VCaP (cell line): Measurements from ENCODE around the gene RHOH.

Source experiments
- H3K27ac ChIP-seq: fragments of 450-650 bp; 2 replicates; pipeline ENCODE4 v1.5.1; 2017
- TF ChIP-seq, protein P1 (sequence below): fragments of 450-650 bp; conservative IDR thresholded peaks from 2 replicates; pipeline ENCODE4 v1.5.1; 2017; ENCODE audit warnings: mild to moderate bottlenecking, moderate library complexity

RHOH gene

DNA sequence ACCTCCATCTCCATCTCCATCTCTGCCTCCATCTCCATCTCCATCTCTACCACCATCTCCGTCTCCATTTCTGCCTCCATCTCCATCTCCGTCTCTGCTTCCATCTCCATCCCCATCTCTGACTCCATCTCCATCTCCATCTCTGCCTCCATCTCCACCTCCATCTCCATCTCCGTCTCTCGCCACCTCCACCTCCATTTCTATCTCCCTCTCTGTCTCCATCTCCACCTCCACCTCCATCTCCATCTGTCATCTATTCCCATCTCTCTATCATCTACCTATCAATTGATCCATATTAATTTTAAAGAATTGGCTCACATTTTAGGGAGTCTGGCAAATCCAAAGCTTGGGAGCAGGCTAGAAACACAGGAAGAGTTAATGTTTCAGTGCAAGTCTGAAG lies 98.7 kb downstream of the RHOH start:
- H3K27ac ChIP-seq = no peak overlapping the region

More for the DNA sequence above, 98.7 kb downstream of the RHOH start:
- TF ChIP-seq, protein P1, sequence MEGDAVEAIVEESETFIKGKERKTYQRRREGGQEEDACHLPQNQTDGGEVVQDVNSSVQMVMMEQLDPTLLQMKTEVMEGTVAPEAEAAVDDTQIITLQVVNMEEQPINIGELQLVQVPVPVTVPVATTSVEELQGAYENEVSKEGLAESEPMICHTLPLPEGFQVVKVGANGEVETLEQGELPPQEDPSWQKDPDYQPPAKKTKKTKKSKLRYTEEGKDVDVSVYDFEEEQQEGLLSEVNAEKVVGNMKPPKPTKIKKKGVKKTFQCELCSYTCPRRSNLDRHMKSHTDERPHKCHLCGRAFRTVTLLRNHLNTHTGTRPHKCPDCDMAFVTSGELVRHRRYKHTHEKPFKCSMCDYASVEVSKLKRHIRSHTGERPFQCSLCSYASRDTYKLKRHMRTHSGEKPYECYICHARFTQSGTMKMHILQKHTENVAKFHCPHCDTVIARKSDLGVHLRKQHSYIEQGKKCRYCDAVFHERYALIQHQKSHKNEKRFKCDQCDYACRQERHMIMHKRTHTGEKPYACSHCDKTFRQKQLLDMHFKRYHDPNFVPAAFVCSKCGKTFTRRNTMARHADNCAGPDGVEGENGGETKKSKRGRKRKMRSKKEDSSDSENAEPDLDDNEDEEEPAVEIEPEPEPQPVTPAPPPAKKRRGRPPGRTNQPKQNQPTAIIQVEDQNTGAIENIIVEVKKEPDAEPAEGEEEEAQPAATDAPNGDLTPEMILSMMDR = no peak
